GM19468 (cell line): ENCODE data around the gene DNAJC3.
"Not testable (repeated sequence)": the region's sequence is repeated elsewhere in the genome, so short reads cannot be mapped to it uniquely, and the experiment has no call there.

Experiments
- ATAC-seq: cut with Tn5 transposase; IDR thresholded peaks from one replicate; pipeline ENCODE4 v1.9.1; 2021; ENCODE audit warnings: mild to moderate bottlenecking, moderate library complexity, moderate number of reproducible peaks; ENCODE audit not compliant: unreplicated experiment; ENCODE audit errors: extremely low read depth

The DNAJC3 gene

GRCh38 chr13:95710313-95710712, 33.4 kb downstream of the DNAJC3 start:
- ATAC-seq: no peak

- ATAC-seq: not testable (repeated sequence)
These were observed 35.9 kb downstream of the DNAJC3 start for GRCh38 chr13:95712846-95713245.

- no peak for ATAC-seq
These were observed 36.7 kb downstream of the DNAJC3 start for GRCh38 chr13:95713651-95714050.

- no peak for ATAC-seq
These were observed 37.3 kb downstream of the DNAJC3 start for GRCh38 chr13:95714142-95714832.

GRCh38 chr13:95716231-95716630, 39.3 kb downstream of the DNAJC3 start:
- no peak for ATAC-seq

GRCh38 chr13:95722241-95722640, 45.3 kb downstream of the DNAJC3 start:
- no peak for ATAC-seq

GRCh38 chr13:95723438-95723837, 46.5 kb downstream of the DNAJC3 start:
- no peak for ATAC-seq

- no peak for ATAC-seq
These were observed 47.3 kb downstream of the DNAJC3 start for GRCh38 chr13:95724252-95724651.

- no peak for ATAC-seq
These were observed 49.9 kb downstream of the DNAJC3 start for GRCh38 chr13:95726876-95727275.

GRCh38 chr13:95728957-95729356, 52.0 kb downstream of the DNAJC3 start:
- ATAC-seq: no peak

- no peak for ATAC-seq
These were observed 57.2 kb downstream of the DNAJC3 start for GRCh38 chr13:95734124-95734523.

GRCh38 chr13:95740071-95740978, 63.4 kb downstream of the DNAJC3 start:
- ATAC-seq: not testable (repeated sequence)

GRCh38 chr13:95740979-95741320, 64.0 kb downstream of the DNAJC3 start:
- ATAC-seq: no peak

GRCh38 chr13:95741584-95742563, 64.9 kb downstream of the DNAJC3 start:
- no peak for ATAC-seq

GRCh38 chr13:95743192-95743591, 66.3 kb downstream of the DNAJC3 start:
- ATAC-seq: no peak

GRCh38 chr13:95745289-95745688, 68.3 kb downstream of the DNAJC3 start:
- ATAC-seq: no peak

- no peak for ATAC-seq
These were observed 68.8 kb downstream of the DNAJC3 start for GRCh38 chr13:95745752-95746151.

- no peak for ATAC-seq
These were observed 72.6 kb downstream of the DNAJC3 start for GRCh38 chr13:95749545-95749944.

GRCh38 chr13:95752677-95753076, 75.7 kb downstream of the DNAJC3 start:
- no peak for ATAC-seq

- no peak for ATAC-seq
These were observed 77.1 kb downstream of the DNAJC3 start for GRCh38 chr13:95754069-95754468.
